ENCODE data around the gene NDUFAF2. TPM values are rescaled to one million over a fixed set of nuclear protein-coding genes. Genes with fewer than 3 reads are reported as not detected.
A peak's percentile ranks its signal among the peaks of the same experiment; 100 is the strongest.

NDUFAF2 gene
- total RNA-seq, 4 donors from 2014 or later: 16.0 to 24.1 (median 20.2) TPM

GRCh38 chr5:61052882-61053281 lies 107.9 kb downstream of the NDUFAF2 start:
- Histone ChIP-seq H3K4me3 (replicated peaks in 1 of 3) (no peak overlapping the region), H3K27ac (no peak overlapping the region), H3K9me3 (no peaks in the 10 kb centered on the region), H3K27me3 (no peaks in the 10 kb centered on the region), H3K4me1 (no peaks in the 10 kb centered on the region), H3K36me3 (no peaks in the 10 kb centered on the region)
- TF ChIP-seq POLR2A (IDR thresholded peaks at IDR 0.05): no peak
- TF ChIP-seq CTCF (IDR thresholded peaks at IDR 0.05): no peak
- intact Hi-C loops (cut with DNase I): loop anchor here (5.0 kb wide), 1 partner anchor 604 kb away; no protein-coding TSS in a partner anchor
- WGBS, 2 donors: 91 to 94% methylated on average over 2 of the region's 2 CpGs
- DNase-seq: no peak

GRCh38 chr5:61053937-61054336 lies 108.9 kb downstream of the NDUFAF2 start:
- DNase-seq: no peak
- Histone ChIP-seq H3K27me3 (no peaks in the 10 kb centered on the region), H3K4me3 (replicated peaks in 1 of 3) (no peak overlapping the region), H3K4me1 (no peaks in the 10 kb centered on the region), H3K27ac (no peak overlapping the region), H3K36me3 (no peaks in the 10 kb centered on the region), H3K9me3 (no peaks in the 10 kb centered on the region)
- TF ChIP-seq CTCF (IDR thresholded peaks at IDR 0.05) (no peak), POLR2A (IDR thresholded peaks at IDR 0.05) (no peak)
- intact Hi-C loops (cut with DNase I): loop anchor here (5.0 kb wide), 1 partner anchor 603 kb away; no protein-coding TSS in a partner anchor
- WGBS, 2 donors: 65 to 71% methylated on average over 2 of the region's 2 CpGs

- Histone ChIP-seq H3K27me3 (no peaks in the 10 kb centered on the region), H3K9me3 (no peaks in the 10 kb centered on the region), H3K4me3 (replicated peaks in 1 of 3) (no peak overlapping the region), H3K36me3 (no peaks in the 10 kb centered on the region), H3K27ac (no peak overlapping the region), H3K4me1 (no peaks in the 10 kb centered on the region)
- no peak for DNase-seq
- intact Hi-C loops (cut with DNase I): no loop called here
- TF ChIP-seq POLR2A (IDR thresholded peaks at IDR 0.05) (no peak), CTCF (IDR thresholded peaks at IDR 0.05) (peak in 5 of 6 experiments; percentile 44 to 81 (median 70))
Observed at GRCh38 chr5:61055434-61056006, 110.5 kb downstream of the NDUFAF2 start.

GRCh38 chr5:61059499-61059898 lies 114.5 kb downstream of the NDUFAF2 start:
- Histone ChIP-seq H3K27me3 (no peaks in the 10 kb centered on the region), H3K4me1 (no peaks in the 10 kb centered on the region), H3K4me3 (replicated peaks in 1 of 3) (no peak overlapping the region), H3K36me3 (no peaks in the 10 kb centered on the region), H3K9me3 (no peaks in the 10 kb centered on the region), H3K27ac (no peak overlapping the region)
- intact Hi-C loops (cut with DNase I): no loop called here
- TF ChIP-seq CTCF (IDR thresholded peaks at IDR 0.05) (no peak), POLR2A (IDR thresholded peaks at IDR 0.05) (no peak)
- DNase-seq: no peak

GRCh38 chr5:61069150-61069549 lies 124.1 kb downstream of the NDUFAF2 start:
- DNase-seq: no peak
- no peaks in the 10 kb centered on the region for H3K27me3 ChIP-seq
- H3K36me3 ChIP-seq: no peaks in the 10 kb centered on the region
- no peaks in the 10 kb centered on the region for H3K4me1 ChIP-seq
- no peak overlapping the region for H3K4me3 ChIP-seq (replicated peaks in 1 of 3)
- H3K27ac ChIP-seq: no peak overlapping the region
- H3K9me3 ChIP-seq: no peaks in the 10 kb centered on the region
- TF ChIP-seq POLR2A (IDR thresholded peaks at IDR 0.05) (no peak), CTCF (IDR thresholded peaks at IDR 0.05) (no peak)
- intact Hi-C loops (cut with DNase I): no loop called here

All from thyroid gland (tissue), 4 donors.